ENCODE measurements around the gene EDN2.

EDN2 gene

DNA sequence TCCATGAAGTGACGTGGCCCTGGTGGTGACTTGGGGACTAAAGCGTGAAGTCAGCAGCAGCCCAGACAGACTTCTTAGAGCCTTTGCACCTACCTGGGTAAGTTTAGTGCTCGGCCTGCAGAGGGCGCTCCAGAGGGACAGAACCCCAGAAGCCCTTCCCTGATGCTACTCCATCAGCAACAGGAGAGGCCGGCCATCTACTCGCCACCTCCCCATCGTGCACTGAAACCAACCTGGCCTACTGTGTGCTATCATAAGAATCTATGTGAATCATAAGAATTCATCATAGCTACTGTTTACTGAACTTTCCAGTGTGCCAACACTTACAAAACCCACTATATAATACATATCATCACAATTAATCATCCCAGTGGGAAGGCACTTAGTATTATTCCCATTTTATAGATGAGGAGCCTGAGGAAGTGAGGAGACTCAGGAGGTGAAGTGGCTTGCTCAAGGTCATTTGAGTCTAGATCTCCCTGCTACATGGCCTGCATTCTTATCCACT, 7.9 kb upstream of the EDN2 start:
- no peak overlapping the region for H3K4me3 ChIP-seq (replicated peaks in 1 of 2; ENCODE audit: low read depth in 2 of 2, low read length in 2 of 2)
- TF ChIP-seq, protein P1, sequence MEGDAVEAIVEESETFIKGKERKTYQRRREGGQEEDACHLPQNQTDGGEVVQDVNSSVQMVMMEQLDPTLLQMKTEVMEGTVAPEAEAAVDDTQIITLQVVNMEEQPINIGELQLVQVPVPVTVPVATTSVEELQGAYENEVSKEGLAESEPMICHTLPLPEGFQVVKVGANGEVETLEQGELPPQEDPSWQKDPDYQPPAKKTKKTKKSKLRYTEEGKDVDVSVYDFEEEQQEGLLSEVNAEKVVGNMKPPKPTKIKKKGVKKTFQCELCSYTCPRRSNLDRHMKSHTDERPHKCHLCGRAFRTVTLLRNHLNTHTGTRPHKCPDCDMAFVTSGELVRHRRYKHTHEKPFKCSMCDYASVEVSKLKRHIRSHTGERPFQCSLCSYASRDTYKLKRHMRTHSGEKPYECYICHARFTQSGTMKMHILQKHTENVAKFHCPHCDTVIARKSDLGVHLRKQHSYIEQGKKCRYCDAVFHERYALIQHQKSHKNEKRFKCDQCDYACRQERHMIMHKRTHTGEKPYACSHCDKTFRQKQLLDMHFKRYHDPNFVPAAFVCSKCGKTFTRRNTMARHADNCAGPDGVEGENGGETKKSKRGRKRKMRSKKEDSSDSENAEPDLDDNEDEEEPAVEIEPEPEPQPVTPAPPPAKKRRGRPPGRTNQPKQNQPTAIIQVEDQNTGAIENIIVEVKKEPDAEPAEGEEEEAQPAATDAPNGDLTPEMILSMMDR (IDR thresholded peaks at IDR 0.05; ENCODE audit: low read depth, low read length) = peak; percentile 46
- DNase-seq (ENCODE audit: low read depth in 2 of 2) = peak in 1 of 2 donors; percentile 65

DNA sequence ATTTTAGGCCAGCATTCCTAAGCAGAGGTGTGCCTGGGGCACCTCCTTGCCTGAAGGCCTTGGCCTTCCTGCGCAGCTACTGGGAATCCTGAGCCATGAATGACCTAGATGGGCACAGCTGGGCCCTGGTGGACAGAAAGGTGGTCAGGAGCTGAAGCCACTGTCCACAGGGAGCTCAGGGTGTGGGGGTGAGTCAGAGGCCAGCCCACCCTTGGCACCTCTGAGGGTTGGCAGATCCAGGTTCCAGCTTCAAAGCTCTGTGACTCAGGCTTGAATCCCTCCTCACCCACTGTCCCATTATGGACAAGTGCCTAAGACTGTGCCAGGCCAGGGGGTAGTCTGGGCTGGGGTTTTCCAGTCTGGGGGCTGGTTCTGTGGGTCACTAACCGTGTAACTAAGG, 6.4 kb upstream of the EDN2 start:
- no peak overlapping the region for H3K4me3 ChIP-seq (replicated peaks in 1 of 2; ENCODE audit: low read depth in 2 of 2, low read length in 2 of 2)
- TF ChIP-seq, protein P1 (IDR thresholded peaks at IDR 0.05; ENCODE audit: low read depth, low read length) = no peak
- no peak for DNase-seq (ENCODE audit: low read depth in 2 of 2)

DNA sequence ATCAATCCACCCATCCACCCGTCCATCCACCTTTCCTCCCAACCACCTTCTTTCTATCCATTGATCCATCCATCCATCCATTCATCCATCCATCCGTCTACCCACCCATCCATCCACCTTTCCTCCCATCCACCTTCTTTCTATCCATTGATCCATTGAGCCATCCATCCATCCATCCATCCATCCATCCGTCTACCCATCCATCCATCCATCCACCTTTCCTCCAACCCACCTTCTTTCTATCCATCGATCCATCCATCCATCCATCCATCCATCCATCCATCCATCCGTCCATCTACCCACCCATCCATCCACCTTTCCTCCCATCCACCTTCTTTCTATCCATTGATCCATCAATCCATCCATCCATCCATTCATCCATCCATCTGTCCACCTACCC, 5.1 kb upstream of the EDN2 start:
- no peak for DNase-seq (ENCODE audit: low read depth in 2 of 2)
- TF ChIP-seq, protein P1 (IDR thresholded peaks at IDR 0.05; ENCODE audit: low read depth, low read length) = no peak
- no peak overlapping the region for H3K4me3 ChIP-seq (replicated peaks in 1 of 2; ENCODE audit: low read depth in 2 of 2, low read length in 2 of 2)

DNA sequence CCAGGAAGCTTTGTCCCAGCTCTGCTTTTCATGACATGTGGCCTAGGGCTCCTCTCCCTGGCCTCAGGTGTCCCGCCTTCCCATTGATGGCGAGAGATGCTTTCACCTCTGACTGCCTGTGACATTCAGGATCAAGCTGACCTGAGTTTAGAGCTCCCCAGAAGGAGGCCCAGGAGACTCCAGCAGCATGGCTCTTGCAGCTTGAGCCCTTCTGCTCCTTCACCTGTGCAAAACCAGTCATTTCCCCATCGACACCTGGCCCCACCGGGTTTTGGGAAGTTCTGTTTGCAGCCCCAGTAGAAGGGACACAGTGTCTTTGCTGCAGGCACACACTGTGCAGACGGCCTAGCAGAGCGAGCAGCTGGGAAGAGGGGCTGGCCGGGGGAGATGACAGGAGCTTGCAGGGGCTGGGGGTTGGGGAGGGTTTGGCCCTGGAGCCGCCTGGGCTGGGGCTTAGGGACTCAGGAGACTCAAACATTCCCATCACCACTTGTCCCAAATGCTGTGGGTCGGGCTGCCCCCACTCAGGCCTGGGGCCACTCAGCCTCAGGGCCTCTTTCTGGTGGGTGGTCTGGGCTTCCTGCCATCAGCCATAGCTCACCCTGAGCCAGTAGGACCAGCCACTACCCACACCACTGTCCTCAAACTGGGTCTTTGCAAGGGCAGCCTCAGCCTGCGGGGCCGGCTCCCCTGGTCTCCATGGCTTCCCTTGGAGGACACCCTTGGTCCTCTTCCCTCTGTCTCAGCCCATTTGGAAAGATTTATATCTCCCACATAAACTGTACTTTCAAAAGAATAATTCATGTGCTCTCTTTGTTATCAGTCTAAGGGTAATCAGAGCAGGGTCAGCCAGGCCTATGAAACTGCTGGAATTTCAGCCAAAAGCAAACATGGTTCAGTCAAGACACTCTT, 3.8 kb upstream of the EDN2 start:
- H3K4me3 ChIP-seq (replicated peaks in 1 of 2; ENCODE audit: low read depth in 2 of 2, low read length in 2 of 2) = no peak overlapping the region
- TF ChIP-seq, protein P1 (IDR thresholded peaks at IDR 0.05; ENCODE audit: low read depth, low read length) = no peak
- DNase-seq (ENCODE audit: low read depth in 2 of 2) = no peak

DNA sequence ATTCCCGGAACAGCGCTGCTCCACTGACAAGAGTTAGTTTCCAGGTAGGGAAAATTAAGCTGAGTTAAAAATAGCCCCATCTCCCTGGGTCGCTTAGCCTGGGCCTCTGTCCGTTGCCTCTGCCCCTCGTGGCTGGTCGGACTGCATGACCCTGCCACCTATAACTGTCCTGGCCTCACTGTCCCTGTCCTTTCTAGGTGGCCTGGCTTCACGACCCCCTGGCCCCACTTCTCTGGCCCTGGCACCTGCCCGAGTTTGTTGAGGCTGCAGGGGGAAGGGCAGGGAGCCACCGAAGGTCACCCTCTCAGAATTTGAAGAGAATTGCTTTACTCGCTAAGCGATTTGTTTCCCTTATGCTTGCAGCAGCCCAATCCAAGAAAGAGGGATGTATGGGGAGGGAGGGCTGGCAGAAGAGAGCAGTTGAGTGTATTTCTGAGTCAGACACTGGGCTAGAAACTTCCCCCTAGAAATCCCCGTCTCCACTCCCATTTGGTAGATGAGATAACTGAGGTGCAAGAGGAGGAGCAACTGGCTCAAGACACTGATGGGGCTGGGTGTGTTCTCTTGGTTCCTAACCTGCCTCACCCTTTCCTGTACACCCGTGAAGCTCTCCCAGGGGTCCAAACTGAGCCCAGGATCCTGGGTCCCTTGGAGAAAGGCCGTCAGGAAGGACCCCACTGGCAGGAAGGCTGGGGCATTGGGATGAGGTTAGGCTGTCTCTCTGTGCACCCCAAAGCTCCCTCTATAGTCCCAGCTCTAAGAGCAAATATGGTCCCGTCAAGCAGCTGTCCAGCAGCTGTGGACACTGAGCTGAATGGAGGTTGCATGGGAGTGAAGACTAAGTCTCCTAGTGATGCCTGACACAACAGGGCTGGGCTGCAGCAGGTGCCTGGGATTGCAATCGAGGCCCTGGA, 2.9 kb upstream of the EDN2 start:
- no peak overlapping the region for H3K4me3 ChIP-seq (replicated peaks in 1 of 2; ENCODE audit: low read depth in 2 of 2, low read length in 2 of 2)
- TF ChIP-seq, protein P1 (IDR thresholded peaks at IDR 0.05; ENCODE audit: low read depth, low read length) = no peak
- peak; percentile 29 to 41 for DNase-seq (ENCODE audit: low read depth in 2 of 2)

DNA sequence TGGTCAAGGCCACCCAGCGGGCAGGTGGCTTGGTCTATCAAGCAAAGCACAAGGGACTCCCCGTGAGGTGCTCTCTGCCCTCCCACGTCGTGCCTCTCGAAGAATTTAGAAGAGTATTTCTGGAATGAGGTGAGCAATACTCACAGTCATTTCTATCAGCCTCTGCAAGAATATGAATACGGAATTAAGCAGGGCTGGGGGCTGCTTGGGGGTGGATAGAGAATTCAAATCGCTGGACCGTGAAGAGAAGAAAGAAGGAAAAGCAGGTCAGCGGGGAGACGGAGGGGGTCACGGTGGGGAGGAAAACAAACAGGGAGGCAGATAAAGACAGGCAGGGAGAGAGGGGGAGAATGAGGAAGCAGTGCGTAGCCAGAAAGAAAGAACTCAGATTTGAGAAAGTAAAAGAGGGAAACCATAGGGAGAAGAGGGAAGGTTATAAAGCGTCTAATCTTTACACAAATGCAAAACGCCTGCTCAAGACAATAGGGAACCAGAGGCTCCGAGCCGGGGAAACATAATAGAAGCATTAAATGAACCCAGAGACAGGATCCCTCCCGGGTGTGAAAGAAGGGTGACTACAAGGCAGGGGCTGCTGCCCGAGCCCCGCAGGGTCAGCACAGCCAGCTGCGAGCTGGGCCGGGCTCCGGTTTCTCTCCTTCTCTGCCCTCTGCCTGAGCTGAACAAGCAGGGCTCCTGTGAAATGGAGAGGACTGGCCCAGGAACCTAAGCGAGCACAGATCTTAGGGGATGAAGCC, 2.1 kb upstream of the EDN2 start:
- DNase-seq (ENCODE audit: low read depth in 2 of 2) = peak; percentile 40 to 53
- TF ChIP-seq, protein P1 (IDR thresholded peaks at IDR 0.05; ENCODE audit: low read depth, low read length) = no peak
- no peak overlapping the region for H3K4me3 ChIP-seq (replicated peaks in 1 of 2; ENCODE audit: low read depth in 2 of 2, low read length in 2 of 2)
